Sigmoid colon (tissue), 7 donors: Measurements from ENCODE around the gene LDB1. TPM values are rescaled to one million over a fixed set of nuclear protein-coding genes. Genes with fewer than 3 reads are reported as not detected.
A peak's percentile ranks its signal among the peaks of the same experiment; 100 is the strongest.

Source experiments
- DNase-seq: peaks from one replicate; pipeline ENCODE4 v3.0.0-alpha.2; 2019
- H3K27ac ChIP-seq, 4 donors: fragments of 200-600 bp; sonication (generic); one replicate each; pipeline ENCODE4 v1.5.1; 2016 to 2019; ENCODE audit warnings: mild to moderate bottlenecking in 1 of 4
- H3K27me3 ChIP-seq, 3 donors: fragments of 200-600 bp; sonication (generic); one replicate each; pipeline ENCODE4 v1.5.1; 2019; ENCODE audit warnings: mild to moderate bottlenecking in 1 of 3
- H3K36me3 ChIP-seq, 4 donors: fragments of 200-600 bp; sonication (generic); one replicate each; pipeline ENCODE4 v1.5.1; 2016 to 2019
- H3K4me1 ChIP-seq, 4 donors: fragments of 200-600 bp; sonication (generic); one replicate each; pipeline ENCODE4 v1.5.1; 2017 to 2019
- H3K4me3 ChIP-seq, 4 donors: fragments of 200-600 bp; sonication (generic); one replicate each; pipeline ENCODE4 v1.5.1; 2017 to 2019; ENCODE audit warnings: mild to moderate bottlenecking in 2 of 4, moderate library complexity in 1 of 4
- H3K9me3 ChIP-seq, 4 donors: fragments of 200-600 bp in 3 of 4; sonication (generic) in 3 of 4; one replicate each; pipeline versions ENCODE4 v1.5.1 to v1.6.1; 2013 to 2019
- EP300 ChIP-seq, 4 donors: sonication (generic); formaldehyde crosslinking; IDR thresholded peaks; one replicate each; pipeline ENCODE4 v1.6.1; 2017; ENCODE audit warnings: antibody characterized with exemption in 4 of 4
- POLR2A ChIP-seq, 2 donors: fragments of 450-650 bp; IDR thresholded peaks; one replicate each; pipeline ENCODE4 v1.6.1; 2016; ENCODE audit warnings: antibody characterized with exemption in 2 of 2, mild to moderate bottlenecking in 2 of 2, moderate library complexity in 2 of 2
- POLR2AphosphoS5 ChIP-seq, 4 donors: sonication (generic); formaldehyde crosslinking; IDR thresholded peaks; one replicate each; pipeline ENCODE4 v1.6.1; 2017; ENCODE audit warnings: antibody characterized with exemption in 4 of 4
- WGBS, 2 donors: extraction: QIAGEN DNeasy Blood & Tissue Kit; methylation state at CpG; one replicate each; pipeline ENCODE4 v1.1.7; 2013; 5-methylcytosine and 5-hydroxymethylcytosine counted together
- intact Hi-C: fragments of 100-400 bp; cut with DNase I; formaldehyde crosslinking; loops from one replicate; pipeline ENCODE4 v1.15.1; 2023
- polyA plus RNA-seq, 3 donors: library from polyadenylated mRNA; stranded (reverse); fragments of 200-250 nt; gene quantifications; one replicate each; pipeline ENCODE4 v1.2.3, GENCODE V29; 2013
- total RNA-seq, 4 donors: library from RNA; depleted of rRNA; stranded (reverse); fragments of >200 nt; gene quantifications; one replicate each; pipeline ENCODE4 v1.1.0, GENCODE V29; 2016
- TF ChIP-seq, protein P1 (sequence below), 4 experiments: fragments of 450-650 bp in 3 of 4; fragments of 200-600 bp in 1 of 4; IDR thresholded peaks; one replicate each; pipeline ENCODE4 v1.5.1; 2016 to 2019; ENCODE audit warnings: antibody characterized with exemption in 4 of 4, mild to moderate bottlenecking in 3 of 4, moderate library complexity in 2 of 4
- donor health status: healthy with polysubstance abuse.
- donor health status: Bipolar disorder and iron deficiency.
- donor health status: healthy.

LDB1 gene
- total and polyA plus RNA-seq, 7 donors, result 10.4 to 88.4 (median 62.1) TPM

GRCh38 chr10:102140218-102140617 is 20.1 kb upstream of the LDB1 start:
- Histone ChIP-seq H3K27ac (no peak overlapping the region), H3K9me3 (no peaks in the 10 kb centered on the region), H3K36me3 (peaks cover 31 to 78% (median 44%) of the 10 kb centered on the region in 4 donors), H3K4me3 (no peak overlapping the region), H3K27me3 (no peaks in the 10 kb centered on the region), H3K4me1 (peaks cover 0 to 20% (median 19%) of the 10 kb centered on the region in 4 donors)
- DNase-seq, result no peak
- no peak for TF ChIP-seq POLR2A (IDR thresholded peaks at IDR 0.05)
- TF ChIP-seq EP300 (IDR thresholded peaks at IDR 0.05), result no peak
- TF ChIP-seq POLR2AphosphoS5 (IDR thresholded peaks at IDR 0.05), result no peak
- TF ChIP-seq, protein P1, sequence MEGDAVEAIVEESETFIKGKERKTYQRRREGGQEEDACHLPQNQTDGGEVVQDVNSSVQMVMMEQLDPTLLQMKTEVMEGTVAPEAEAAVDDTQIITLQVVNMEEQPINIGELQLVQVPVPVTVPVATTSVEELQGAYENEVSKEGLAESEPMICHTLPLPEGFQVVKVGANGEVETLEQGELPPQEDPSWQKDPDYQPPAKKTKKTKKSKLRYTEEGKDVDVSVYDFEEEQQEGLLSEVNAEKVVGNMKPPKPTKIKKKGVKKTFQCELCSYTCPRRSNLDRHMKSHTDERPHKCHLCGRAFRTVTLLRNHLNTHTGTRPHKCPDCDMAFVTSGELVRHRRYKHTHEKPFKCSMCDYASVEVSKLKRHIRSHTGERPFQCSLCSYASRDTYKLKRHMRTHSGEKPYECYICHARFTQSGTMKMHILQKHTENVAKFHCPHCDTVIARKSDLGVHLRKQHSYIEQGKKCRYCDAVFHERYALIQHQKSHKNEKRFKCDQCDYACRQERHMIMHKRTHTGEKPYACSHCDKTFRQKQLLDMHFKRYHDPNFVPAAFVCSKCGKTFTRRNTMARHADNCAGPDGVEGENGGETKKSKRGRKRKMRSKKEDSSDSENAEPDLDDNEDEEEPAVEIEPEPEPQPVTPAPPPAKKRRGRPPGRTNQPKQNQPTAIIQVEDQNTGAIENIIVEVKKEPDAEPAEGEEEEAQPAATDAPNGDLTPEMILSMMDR (IDR thresholded peaks at IDR 0.05), result no peak
- 90% methylated on average over 4 of the region's 4 CpGs for WGBS, 2 donors
- intact Hi-C loops, result no loop called here

- Histone ChIP-seq H3K4me3 (no peak overlapping the region), H3K4me1 (peaks cover 0 to 27% (median 24%) of the 10 kb centered on the region in 4 donors), H3K27me3 (no peaks in the 10 kb centered on the region), H3K36me3 (peaks cover 30 to 70% (median 37%) of the 10 kb centered on the region in 4 donors), H3K9me3 (no peaks in the 10 kb centered on the region), H3K27ac (no peak overlapping the region)
- intact Hi-C loops, result no loop called here
- 95 to 97% methylated on average over 15 of the region's 15 CpGs for WGBS, 2 donors
- TF ChIP-seq EP300 (IDR thresholded peaks at IDR 0.05) (no peak), POLR2A (IDR thresholded peaks at IDR 0.05) (no peak), POLR2AphosphoS5 (IDR thresholded peaks at IDR 0.05) (no peak)
- TF ChIP-seq, protein P1 (IDR thresholded peaks at IDR 0.05), result no peak
- DNase-seq, result no peak
These were observed 19.3 kb upstream of the LDB1 start for GRCh38 chr10:102139281-102140110.

DNA sequence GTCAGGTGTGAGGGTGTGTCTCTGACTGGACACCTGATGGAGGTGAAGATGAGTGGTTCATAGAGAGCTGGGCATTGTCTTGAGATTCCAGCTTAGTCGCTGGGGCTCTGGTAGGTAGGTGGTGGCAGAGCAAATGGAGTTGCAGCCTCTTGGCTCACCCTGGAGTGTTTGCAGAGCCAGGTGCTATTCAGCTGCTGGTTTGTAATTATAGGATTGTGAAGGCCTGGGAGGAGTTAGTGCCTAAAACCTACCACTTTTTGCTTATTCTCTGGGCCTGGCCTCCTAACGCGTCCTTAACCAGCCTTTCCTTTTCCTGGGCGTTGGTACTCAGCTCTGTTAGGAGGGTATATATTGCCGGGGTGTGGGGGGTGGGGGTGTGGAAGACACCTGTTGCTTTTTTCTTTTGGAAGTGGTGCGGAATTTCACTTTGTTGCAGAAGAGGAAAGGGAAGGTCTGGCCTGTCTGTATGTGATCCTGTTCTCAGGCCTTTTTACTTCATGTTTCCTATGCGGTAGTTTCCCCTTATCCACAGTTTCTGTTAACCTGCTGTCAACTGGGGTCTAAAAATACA is 15.9 kb upstream of the LDB1 start:
- no peak overlapping the region for H3K4me3 ChIP-seq
- TF ChIP-seq, protein P1 (IDR thresholded peaks at IDR 0.05), result no peak
- TF ChIP-seq POLR2AphosphoS5 (IDR thresholded peaks at IDR 0.05), result no peak
- TF ChIP-seq EP300 (IDR thresholded peaks at IDR 0.05), result no peak
- no peak for TF ChIP-seq POLR2A (IDR thresholded peaks at IDR 0.05)
- no peaks in the 10 kb centered on the region for H3K27me3 ChIP-seq
- H3K4me1 ChIP-seq, result peaks cover 0 to 38% (median 34%) of the 10 kb centered on the region in 4 donors
- WGBS, 2 donors, result 65 to 75% methylated on average over 7 of the region's 7 CpGs
- no peak for DNase-seq
- peaks cover 21 to 36% (median 30%) of the 10 kb centered on the region in 4 donors for H3K36me3 ChIP-seq
- H3K27ac ChIP-seq, result peak overlapping the region in 1 of 4 donors; percentile 20
- intact Hi-C loops, result no loop called here
- no peaks in the 10 kb centered on the region for H3K9me3 ChIP-seq

DNA sequence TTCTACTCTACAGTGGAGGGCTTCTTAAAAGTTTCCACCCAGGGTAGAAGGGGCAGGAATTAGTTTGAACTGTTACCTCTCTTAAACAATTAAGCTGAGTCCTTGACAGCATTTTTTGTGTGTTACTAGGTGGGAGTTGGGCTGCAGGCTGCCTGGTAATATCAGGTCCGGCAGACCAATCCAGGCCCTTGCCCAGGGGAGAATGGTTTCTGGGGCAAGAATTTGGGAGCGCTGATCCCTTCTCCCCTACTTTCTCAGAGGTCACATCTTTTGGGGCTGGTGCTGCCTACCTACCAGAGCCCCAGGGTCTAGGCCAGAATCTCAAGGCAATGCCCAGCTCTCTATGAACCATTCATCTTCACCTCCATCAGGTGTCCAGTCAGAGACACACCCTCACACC is 14.2 kb upstream of the LDB1 start:
- DNase-seq, result no peak
- no peaks in the 10 kb centered on the region for H3K9me3 ChIP-seq
- peaks cover 8 to 20% (median 14%) of the 10 kb centered on the region in 4 donors for H3K36me3 ChIP-seq
- H3K4me3 ChIP-seq, result peak overlapping the region in 2 of 4 donors; percentile 89 to 96
- intact Hi-C loops, result no loop called here
- 70 to 83% methylated on average over 2 of the region's 2 CpGs for WGBS, 2 donors
- TF ChIP-seq EP300 (IDR thresholded peaks at IDR 0.05), result no peak
- TF ChIP-seq POLR2AphosphoS5 (IDR thresholded peaks at IDR 0.05), result no peak
- TF ChIP-seq, protein P1 (IDR thresholded peaks at IDR 0.05), result no peak
- no peak for TF ChIP-seq POLR2A (IDR thresholded peaks at IDR 0.05)
- H3K27me3 ChIP-seq, result no peaks in the 10 kb centered on the region
- peak overlapping the region; percentile 93 to 99 (median 96) for H3K27ac ChIP-seq
- peaks cover 0 to 38% (median 34%) of the 10 kb centered on the region in 4 donors for H3K4me1 ChIP-seq
